ENCODE measurements around the gene BTBD19.
A peak's percentile ranks its signal among the peaks of the same experiment; 100 is the strongest.
"Not testable (repeated sequence)": the region's sequence is repeated elsewhere in the genome, so short reads cannot be mapped to it uniquely, and the experiment has no call there.

The BTBD19 gene

DNA sequence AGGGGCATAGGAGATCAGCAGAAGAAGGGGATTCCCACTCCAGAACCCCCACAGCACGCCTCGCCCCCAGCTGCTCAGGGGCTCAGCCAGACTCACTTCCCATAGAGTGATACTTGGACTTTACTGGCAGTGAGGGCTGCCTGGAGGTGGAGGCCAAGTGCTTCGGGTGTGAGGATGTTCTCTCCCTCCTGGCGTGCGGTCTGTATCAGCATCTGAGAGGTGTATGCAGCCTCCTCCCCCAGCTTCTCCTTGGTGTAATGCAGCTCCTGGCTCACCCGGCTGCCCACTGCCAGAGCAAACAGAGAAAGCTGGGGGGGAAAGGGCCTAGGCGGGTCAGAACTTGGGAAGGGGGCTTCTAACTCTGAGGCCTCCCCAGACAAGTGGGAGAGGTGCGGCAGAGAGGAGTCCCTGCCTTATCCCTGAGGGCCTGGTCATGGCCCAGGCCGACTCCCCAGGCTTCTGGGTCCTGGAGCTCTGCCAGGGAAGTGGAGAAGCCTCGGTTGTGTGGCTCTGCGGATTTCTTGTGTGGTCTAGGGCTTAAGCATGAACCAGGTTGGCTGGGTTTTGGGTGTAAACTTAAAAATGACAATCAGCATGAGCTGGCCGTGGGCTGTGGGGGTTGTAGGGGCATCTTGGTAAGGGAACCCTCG is 23.9 kb downstream of the BTBD19 start:
- TF ChIP-seq, protein P1, sequence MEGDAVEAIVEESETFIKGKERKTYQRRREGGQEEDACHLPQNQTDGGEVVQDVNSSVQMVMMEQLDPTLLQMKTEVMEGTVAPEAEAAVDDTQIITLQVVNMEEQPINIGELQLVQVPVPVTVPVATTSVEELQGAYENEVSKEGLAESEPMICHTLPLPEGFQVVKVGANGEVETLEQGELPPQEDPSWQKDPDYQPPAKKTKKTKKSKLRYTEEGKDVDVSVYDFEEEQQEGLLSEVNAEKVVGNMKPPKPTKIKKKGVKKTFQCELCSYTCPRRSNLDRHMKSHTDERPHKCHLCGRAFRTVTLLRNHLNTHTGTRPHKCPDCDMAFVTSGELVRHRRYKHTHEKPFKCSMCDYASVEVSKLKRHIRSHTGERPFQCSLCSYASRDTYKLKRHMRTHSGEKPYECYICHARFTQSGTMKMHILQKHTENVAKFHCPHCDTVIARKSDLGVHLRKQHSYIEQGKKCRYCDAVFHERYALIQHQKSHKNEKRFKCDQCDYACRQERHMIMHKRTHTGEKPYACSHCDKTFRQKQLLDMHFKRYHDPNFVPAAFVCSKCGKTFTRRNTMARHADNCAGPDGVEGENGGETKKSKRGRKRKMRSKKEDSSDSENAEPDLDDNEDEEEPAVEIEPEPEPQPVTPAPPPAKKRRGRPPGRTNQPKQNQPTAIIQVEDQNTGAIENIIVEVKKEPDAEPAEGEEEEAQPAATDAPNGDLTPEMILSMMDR (conservative IDR thresholded peaks at IDR 0.05; ENCODE audit: control insufficient read depth, insufficient read depth, low read depth, low read length) = no peak
- no peak for DNase-seq (ENCODE audit: low read depth)

GRCh38 chr1:44834328-44834727 is 26.0 kb downstream of the BTBD19 start:
- no peak overlapping the region for H3K4me3 ChIP-seq (ENCODE audit: control insufficient read depth, low read depth, low read length)
- no peak for DNase-seq (ENCODE audit: low read depth)
- TF ChIP-seq, protein P1 (conservative IDR thresholded peaks at IDR 0.05; ENCODE audit: control insufficient read depth, insufficient read depth, low read depth, low read length) = no peak

More for the DNA sequence above, 23.9 kb downstream of the BTBD19 start:
- no peak overlapping the region for H3K4me3 ChIP-seq (ENCODE audit: control insufficient read depth, low read depth, low read length)

DNA sequence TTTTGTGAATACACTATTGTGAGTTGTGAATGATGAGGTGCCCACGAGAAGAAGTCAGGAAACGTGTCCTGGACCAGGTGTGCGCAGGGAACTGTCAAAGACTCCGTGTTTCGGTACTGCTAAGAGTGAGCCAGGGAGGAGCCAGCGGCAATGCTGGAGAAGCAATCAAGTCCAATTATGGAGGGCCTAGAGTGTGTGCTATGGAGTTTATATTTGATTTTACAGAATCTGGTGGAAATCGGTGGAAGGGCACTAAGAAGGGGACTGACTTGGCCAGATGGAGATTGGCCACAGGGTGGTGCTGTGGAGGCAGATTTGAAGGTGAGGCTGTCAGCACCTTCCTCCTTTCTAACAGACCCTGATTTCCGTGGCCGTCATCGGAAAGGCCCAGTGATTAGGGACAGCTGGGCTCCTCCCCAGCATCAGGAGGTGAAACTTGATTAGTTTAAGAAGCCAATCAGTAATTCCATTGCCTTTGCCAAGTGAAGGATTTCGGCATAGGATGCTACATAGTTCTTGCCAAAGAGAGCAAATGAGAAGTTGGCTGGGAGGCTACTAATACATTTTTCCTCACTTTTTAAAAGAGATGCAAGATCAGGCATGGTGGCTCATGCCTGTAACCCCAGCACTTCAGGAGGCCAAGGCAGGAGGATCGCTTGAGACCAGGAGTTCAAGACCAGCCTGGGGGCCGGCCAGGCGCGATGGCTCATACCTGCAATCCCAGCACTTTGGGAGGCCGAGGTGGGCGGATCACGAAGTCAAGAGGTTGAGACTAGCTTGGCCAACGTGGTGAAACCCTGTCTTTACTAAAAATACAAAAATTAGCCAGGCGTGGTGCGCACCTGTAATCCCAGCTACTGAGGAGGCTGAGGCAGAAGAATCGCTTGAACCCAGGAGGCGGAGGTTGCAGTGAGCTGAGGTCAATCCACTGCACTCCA is 27.7 kb downstream of the BTBD19 start:
- TF ChIP-seq, protein P1 (conservative IDR thresholded peaks at IDR 0.05; ENCODE audit: control insufficient read depth, insufficient read depth, low read depth, low read length) = peak; percentile 94
- H3K4me3 ChIP-seq (ENCODE audit: control insufficient read depth, low read depth, low read length) = no peak overlapping the region
- DNase-seq (ENCODE audit: low read depth) = peak; percentile 86

- H3K4me3 ChIP-seq (ENCODE audit: control insufficient read depth, low read depth, low read length); DNase-seq (ENCODE audit: low read depth): not testable (repeated sequence)
Observed at GRCh38 chr1:44838294-44838693, 30.0 kb downstream of the BTBD19 start.

DNA sequence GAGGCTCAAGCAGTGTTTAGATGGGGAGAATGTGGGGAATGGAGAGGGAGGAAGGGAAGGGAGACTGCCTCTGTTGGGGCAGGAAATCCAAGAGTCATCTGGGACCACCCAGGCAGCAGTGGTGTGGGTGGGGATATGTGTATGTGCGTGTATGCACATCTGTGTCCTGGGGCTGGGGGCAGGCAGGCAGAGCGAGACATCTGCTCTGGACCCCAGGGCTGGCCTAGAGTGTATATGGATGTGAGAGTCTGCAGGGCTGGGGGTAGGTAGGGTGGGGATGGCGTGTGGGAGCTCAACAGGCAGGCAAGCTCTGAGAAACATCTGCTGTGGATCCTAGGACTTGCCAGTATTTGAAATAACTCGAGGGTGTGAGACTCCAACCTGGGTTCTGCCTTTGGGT is 31.3 kb downstream of the BTBD19 start:
- TF ChIP-seq, protein P1 (conservative IDR thresholded peaks at IDR 0.05; ENCODE audit: control insufficient read depth, insufficient read depth, low read depth, low read length) = no peak
- no peak for DNase-seq (ENCODE audit: low read depth)
- H3K4me3 ChIP-seq (ENCODE audit: control insufficient read depth, low read depth, low read length) = no peak overlapping the region

DNA sequence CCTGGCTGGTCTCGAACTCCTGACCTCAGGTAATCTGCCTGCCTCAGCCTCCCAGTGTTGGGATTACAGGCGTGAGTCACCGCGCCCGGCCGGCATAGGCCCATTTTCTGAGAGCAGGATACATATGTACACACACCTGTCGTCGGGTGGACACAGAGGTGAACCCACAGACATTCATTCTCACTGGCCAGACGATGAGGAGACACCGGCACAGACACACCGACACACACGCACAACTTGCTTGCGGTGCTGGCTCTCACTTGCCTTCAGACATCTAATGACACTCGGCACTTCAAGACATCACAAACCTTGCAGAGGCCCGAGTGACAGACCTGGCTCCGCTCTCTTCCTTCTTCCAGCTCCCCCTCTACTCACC is 34.2 kb downstream of the BTBD19 start:
- TF ChIP-seq, protein P1 (conservative IDR thresholded peaks at IDR 0.05; ENCODE audit: control insufficient read depth, insufficient read depth, low read depth, low read length) = no peak
- DNase-seq (ENCODE audit: low read depth) = peak; percentile 4
- H3K4me3 ChIP-seq (ENCODE audit: control insufficient read depth, low read depth, low read length) = peak overlapping the region; percentile 48
